ENCODE results near the gene RHBG.

Gene RHBG

GRCh38 chr1:156402331-156403020 lies 33.5 kb downstream of the RHBG start:
- peaks cover 4% of the 10 kb centered on the region for H3K9me3 Mint-ChIP-seq
- H3K4me3 Mint-ChIP-seq, result no peak overlapping the region
- DNase-seq, result no peak
- H3K36me3 Mint-ChIP-seq (ENCODE audit: low read depth), result no peaks in the 10 kb centered on the region
- no peak for TF ChIP-seq CTCF (IDR thresholded peaks at IDR 0.05)
- H3K27ac Mint-ChIP-seq, result no peak overlapping the region
- H3K4me1 Mint-ChIP-seq, result peaks cover 19% of the 10 kb centered on the region
- H3K27me3 Mint-ChIP-seq (ENCODE audit: low read depth, poor library complexity), result peaks cover 75% of the 10 kb centered on the region

- DNase-seq, result no peak
- H3K4me1 Mint-ChIP-seq, result peaks cover 7% of the 10 kb centered on the region
- H3K9me3 Mint-ChIP-seq, result no peaks in the 10 kb centered on the region
- no peak overlapping the region for H3K4me3 Mint-ChIP-seq
- no peak for TF ChIP-seq CTCF (IDR thresholded peaks at IDR 0.05)
- H3K27me3 Mint-ChIP-seq (ENCODE audit: low read depth, poor library complexity), result peaks cover 95% of the 10 kb centered on the region
- H3K27ac Mint-ChIP-seq, result no peak overlapping the region
- H3K36me3 Mint-ChIP-seq (ENCODE audit: low read depth), result no peaks in the 10 kb centered on the region
Measured at GRCh38 chr1:156405670-156406069, 36.7 kb downstream of the RHBG start.

- TF ChIP-seq CTCF (IDR thresholded peaks at IDR 0.05), result no peak
- Mint-ChIP-seq H3K27ac (no peak overlapping the region), H3K27me3 (ENCODE audit: low read depth, poor library complexity) (peaks cover 97% of the 10 kb centered on the region), H3K4me1 (peaks cover 6% of the 10 kb centered on the region), H3K4me3 (no peak overlapping the region), H3K9me3 (no peaks in the 10 kb centered on the region), H3K36me3 (ENCODE audit: low read depth) (no peaks in the 10 kb centered on the region)
- DNase-seq, result no peak
Measured at GRCh38 chr1:156406251-156406650, 37.2 kb downstream of the RHBG start.

GRCh38 chr1:156407344-156407743 lies 38.3 kb downstream of the RHBG start:
- Mint-ChIP-seq H3K27me3 (ENCODE audit: low read depth, poor library complexity) (peaks cover 97% of the 10 kb centered on the region), H3K9me3 (no peaks in the 10 kb centered on the region), H3K4me1 (no peaks in the 10 kb centered on the region), H3K36me3 (ENCODE audit: low read depth) (no peaks in the 10 kb centered on the region), H3K27ac (no peak overlapping the region), H3K4me3 (no peak overlapping the region)
- TF ChIP-seq CTCF (IDR thresholded peaks at IDR 0.05), result no peak
- DNase-seq, result no peak

GRCh38 chr1:156407760-156408159 lies 38.7 kb downstream of the RHBG start:
- H3K36me3 Mint-ChIP-seq (ENCODE audit: low read depth), result no peaks in the 10 kb centered on the region
- H3K9me3 Mint-ChIP-seq, result no peaks in the 10 kb centered on the region
- no peaks in the 10 kb centered on the region for H3K4me1 Mint-ChIP-seq
- no peak overlapping the region for H3K4me3 Mint-ChIP-seq
- DNase-seq, result no peak
- peaks cover 97% of the 10 kb centered on the region for H3K27me3 Mint-ChIP-seq (ENCODE audit: low read depth, poor library complexity)
- no peak for TF ChIP-seq CTCF (IDR thresholded peaks at IDR 0.05)
- H3K27ac Mint-ChIP-seq, result no peak overlapping the region

- no peak for TF ChIP-seq CTCF (IDR thresholded peaks at IDR 0.05)
Measured at GRCh38 chr1:156409439-156409838, 40.4 kb downstream of the RHBG start.

More at GRCh38 chr1:156409439-156409838, 40.4 kb downstream of the RHBG start:
- H3K36me3 Mint-ChIP-seq (ENCODE audit: low read depth), result no peaks in the 10 kb centered on the region
- no peaks in the 10 kb centered on the region for H3K9me3 Mint-ChIP-seq
- peaks cover 98% of the 10 kb centered on the region for H3K27me3 Mint-ChIP-seq (ENCODE audit: low read depth, poor library complexity)
- DNase-seq, result no peak
- H3K4me3 Mint-ChIP-seq, result no peak overlapping the region
- H3K27ac Mint-ChIP-seq, result no peak overlapping the region
- H3K4me1 Mint-ChIP-seq, result no peaks in the 10 kb centered on the region
